Activated naive CD4-positive, alpha-beta T cell treated with anti-CD3 and anti-CD28 coated beads, Interleukin-2, amount 10 ng/mL, durations not matched to agents 5 hours and 36 hours (primary cell): Measurements from ENCODE around the gene PTPRCAP. TPM values are rescaled to one million over a fixed set of nuclear protein-coding genes. Genes with fewer than 3 reads are reported as not detected.

Experiments used
- total RNA-seq, 2 experiments: library from RNA; stranded (reverse); gene quantifications; one replicate each; pipeline ENCODE4 v1.2.3, GENCODE V29; 2021

The PTPRCAP gene
- 100 to 1,000 TPM; 404 to 425 TPM for total RNA-seq

GRCh38 chr11:67437082-67437808, at the start of gene PTPRCAP:
TSS of gene PTPRCAP (minus strand) at chr11:67437682. CDS start at chr11:67437619, 63 bp downstream.

GRCh38 chr11:67482827-67483798, 45.6 kb upstream of the PTPRCAP start, which contains the start of gene AIP:
TSS of gene AIP (plus strand) at chr11:67483026. CDS start at chr11:67483159, 133 bp downstream.

GRCh38 chr11:67468759-67469507, 31.5 kb upstream of the PTPRCAP start, which contains the start of gene TMEM134:
TSS of gene TMEM134 (minus strand) at chr11:67469251. CDS start at chr11:67469192, 59 bp downstream.

DNA sequence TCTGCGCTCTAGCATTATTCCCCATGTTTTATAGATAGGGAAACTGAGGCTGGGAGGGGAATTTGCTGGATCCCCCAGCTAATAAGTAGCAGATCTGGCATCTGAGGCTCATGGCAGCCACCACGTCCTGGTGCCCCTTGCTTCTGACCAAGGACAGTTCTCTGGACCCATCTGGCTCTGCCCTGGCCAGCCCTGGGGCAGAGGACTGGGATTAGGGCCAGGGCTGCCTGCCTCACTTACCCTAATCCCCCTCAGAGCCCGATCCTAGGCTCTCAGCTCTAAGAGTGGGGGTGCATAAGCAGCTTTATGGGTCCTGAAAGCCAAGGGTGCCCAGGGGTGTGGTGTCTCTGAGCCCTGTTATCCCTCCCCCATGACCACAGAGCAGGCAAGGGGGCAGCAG, 17.6 kb upstream of the PTPRCAP start, which contains the start of gene CABP4:
CABP4 (plus strand) TSS at position 301 of the 400 bp plus-strand sequence; CDS start at position 371, 70 bp downstream.

GRCh38 chr11:67452141-67452952, 14.9 kb upstream of the PTPRCAP start, which contains the start of gene GPR152:
TSS of gene GPR152 (minus strand) at chr11:67452729. CDS start at chr11:67452724, 5 bp downstream.

GRCh38 chr11:67428052-67429001, 9.2 kb downstream of the PTPRCAP start, which contains the start of gene RPS6KB2:
TSS of gene RPS6KB2 (plus strand) at chr11:67428494. CDS start at chr11:67428546, 52 bp downstream.

DNA sequence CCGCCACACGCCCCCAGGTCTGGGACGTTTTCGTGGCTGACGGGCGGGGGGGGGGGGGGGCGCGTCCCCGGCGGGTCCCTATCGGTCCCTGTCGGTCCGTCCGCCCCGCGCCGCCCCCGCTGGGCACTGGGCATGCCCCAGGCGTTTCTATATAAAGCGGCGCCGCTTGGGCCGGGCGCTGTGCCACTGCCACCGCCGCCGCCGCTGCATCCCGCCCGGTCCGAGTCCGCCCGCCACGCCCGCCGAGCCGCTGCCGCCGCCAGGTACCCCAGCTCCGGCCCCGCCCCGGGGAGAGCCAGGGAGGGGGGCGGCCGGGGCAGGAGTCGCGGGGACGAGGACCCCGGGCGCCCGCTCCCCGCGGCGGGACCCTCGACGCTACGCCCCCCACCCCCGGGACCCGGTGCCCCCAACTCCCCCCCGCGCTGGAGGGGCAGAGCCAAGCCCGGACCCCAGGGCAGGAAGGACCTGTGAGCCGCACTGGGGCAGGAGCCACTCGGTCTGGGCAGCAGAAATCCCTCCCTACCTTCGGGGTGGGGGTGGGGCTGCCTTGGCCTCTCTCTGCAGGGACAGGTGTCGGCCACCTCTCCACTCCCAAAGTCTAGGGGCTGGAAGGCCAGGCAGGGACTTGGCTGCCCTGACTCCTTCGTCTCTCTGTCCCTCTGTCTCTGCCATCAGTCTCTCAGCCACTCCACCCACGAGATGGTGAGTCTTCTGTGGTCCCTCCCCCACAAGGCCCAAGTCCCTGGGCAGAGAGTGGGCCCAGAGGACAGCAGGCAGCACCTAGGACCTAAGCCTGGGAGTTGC, 21.8 kb downstream of the PTPRCAP start, which contains the start of gene CARNS1:
CARNS1 (plus strand) TSS at position 178 of the 804 bp plus-strand sequence; CDS start at position 700, 522 bp downstream.

DNA sequence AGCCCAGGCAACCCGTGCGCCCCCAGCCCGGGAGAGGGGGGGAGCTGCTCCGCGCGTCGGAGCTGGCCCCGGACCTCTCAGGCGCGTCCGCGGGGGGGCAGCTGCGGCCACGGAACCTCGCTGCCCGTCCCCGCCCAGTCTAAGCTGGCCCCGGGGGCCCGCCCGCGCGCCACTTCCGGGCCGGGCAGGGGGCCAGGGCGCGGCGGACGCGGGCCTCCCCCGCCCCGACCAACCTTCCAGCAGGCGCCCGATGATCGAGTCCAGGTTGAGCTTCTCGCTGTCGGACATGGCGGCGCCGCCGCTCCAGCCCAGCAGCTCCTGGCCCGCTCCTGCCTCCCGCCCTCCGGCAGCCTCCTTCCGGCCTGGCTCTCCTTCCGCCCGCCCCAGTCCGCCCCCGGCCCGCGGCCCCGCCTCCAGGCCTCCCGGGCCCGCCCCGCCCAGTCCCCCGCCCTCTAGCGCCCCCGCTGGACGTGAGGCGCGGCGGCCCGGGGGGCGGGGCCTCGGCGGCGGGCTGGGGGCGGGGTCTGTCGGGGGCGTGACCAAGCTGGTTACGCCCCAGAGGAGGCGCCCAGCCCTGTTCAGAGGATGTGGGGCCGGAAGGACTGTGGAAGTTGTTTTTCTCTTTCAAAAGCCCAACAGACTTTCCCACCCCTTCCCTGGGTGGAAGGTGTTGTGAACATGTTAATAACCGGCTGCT, 35.8 kb downstream of the PTPRCAP start, which contains the start of gene PPP1CA:
PPP1CA (minus strand) TSS at position 364 of the 697 bp plus-strand sequence; CDS start at position 288, 76 bp downstream.

DNA sequence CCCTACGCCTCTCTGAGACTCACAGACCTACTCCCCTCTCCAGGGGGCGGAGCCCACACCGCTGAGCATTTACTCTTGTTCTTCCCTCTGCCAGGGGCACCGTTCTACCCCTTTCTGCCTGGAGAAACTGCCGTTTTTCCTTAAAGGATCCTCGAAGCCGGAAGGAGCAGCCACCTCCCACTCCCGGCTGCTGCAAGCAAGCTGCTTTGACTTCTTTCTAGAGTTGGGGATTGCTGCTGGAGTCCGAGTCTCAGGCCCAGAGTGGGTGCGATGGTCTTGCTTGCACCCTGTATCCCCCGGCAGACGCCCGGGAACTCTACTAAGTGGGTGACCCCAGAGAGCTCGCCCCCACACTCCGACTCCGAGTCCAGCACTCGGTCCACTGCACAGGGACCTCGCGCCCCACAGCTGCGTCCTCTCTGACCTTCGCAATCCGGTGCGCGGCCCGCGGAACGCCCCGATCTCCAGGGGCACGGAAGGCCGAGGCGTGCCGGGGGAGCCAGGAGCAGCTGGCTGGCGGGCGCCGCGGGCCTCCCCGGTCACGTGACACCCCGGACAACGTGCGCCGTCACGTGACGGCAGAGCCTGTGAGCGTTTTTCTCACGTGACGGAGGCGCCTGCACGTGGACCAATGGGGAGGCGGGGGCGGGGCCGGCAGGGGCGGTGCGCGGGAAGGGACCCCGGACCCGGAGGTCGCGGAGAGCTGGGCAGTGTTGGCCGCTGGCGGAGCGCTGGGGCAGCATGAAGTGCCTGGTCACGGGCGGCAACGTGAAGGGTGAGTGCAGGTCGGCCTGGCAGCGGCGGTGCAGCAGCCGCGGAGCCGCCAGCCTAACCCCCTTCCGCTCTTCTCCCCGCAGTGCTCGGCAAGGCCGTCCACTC, 45.9 kb downstream of the PTPRCAP start, which contains the start of gene RAD9A:
RAD9A (plus strand) TSS at position 683 of the 879 bp plus-strand sequence; CDS start at position 742, 59 bp downstream.

Other genes starting within 250 kb of the PTPRCAP start
- 100 to 1,000 TPM; 289 to 308 TPM for gene GRK2, start 171.2 kb downstream of the PTPRCAP start, total RNA-seq
- gene ANKRD13D, start 148.4 kb downstream of the PTPRCAP start, total RNA-seq = 100 to 1,000 TPM; 164 to 176 TPM
- gene SSH3, start 134.2 kb downstream of the PTPRCAP start, total RNA-seq = 10 to 100 TPM; 11.9 to 12.5 TPM
- gene POLD4, start 84.1 kb downstream of the PTPRCAP start, total RNA-seq = 10 to 100 TPM; 75.9 to 79.4 TPM
- under 1 TPM; 0.60 to 0.86 TPM for gene CLCF1, start 64.1 kb downstream of the PTPRCAP start, total RNA-seq
- gene RAD9A, start 45.7 kb downstream of the PTPRCAP start, total RNA-seq = 10 to 100 TPM; 44.5 to 48.5 TPM
- 100 to 1,000 TPM; 282 to 301 TPM for gene PPP1CA, start 35.8 kb downstream of the PTPRCAP start, total RNA-seq
- gene TBC1D10C, start 33.6 kb downstream of the PTPRCAP start, total RNA-seq = 100 to 1,000 TPM; 312 to 320 TPM
- gene CARNS1, start 22.0 kb downstream of the PTPRCAP start, total RNA-seq = 1 to 10 TPM; 1.1 TPM
- 10 to 100 TPM; 49.3 to 60.0 TPM for gene RPS6KB2, start 9.2 kb downstream of the PTPRCAP start, total RNA-seq
- 100 to 1,000 TPM; 375 to 382 TPM for gene CORO1B, start 5.8 kb upstream of the PTPRCAP start, total RNA-seq
- gene GPR152, start 15.0 kb upstream of the PTPRCAP start, total RNA-seq = not detected
- 1 to 10 TPM; 3.4 to 3.7 TPM for gene CABP4, start 17.7 kb upstream of the PTPRCAP start, total RNA-seq
- gene TMEM134, start 31.6 kb upstream of the PTPRCAP start, total RNA-seq = 10 to 100 TPM; 50.3 to 57.3 TPM
- gene AIP, start 45.3 kb upstream of the PTPRCAP start, total RNA-seq = 100 to 1,000 TPM; 142 to 145 TPM
- 100 to 1,000 TPM in 1 of 2 experiments, 10 to 100 TPM in 1; 97.2 to 101 TPM for gene PITPNM1, start 67.7 kb upstream of the PTPRCAP start, total RNA-seq
- gene CDK2AP2, start 70.5 kb upstream of the PTPRCAP start, total RNA-seq = 10 to 100 TPM; 93.6 to 95.8 TPM
- gene CABP2, start 85.8 kb upstream of the PTPRCAP start, total RNA-seq = not detected
- gene GSTP1, start 146.1 kb upstream of the PTPRCAP start, total RNA-seq = 100 to 1,000 TPM; 156 to 157 TPM
- gene NDUFV1, start 169.3 kb upstream of the PTPRCAP start, total RNA-seq = 100 to 1,000 TPM; 186 to 196 TPM
- 10 to 100 TPM; 11.3 to 12.0 TPM for gene NUDT8, start 192.3 kb upstream of the PTPRCAP start, total RNA-seq
- gene TBX10, start 202.1 kb upstream of the PTPRCAP start, total RNA-seq = not detected
- under 1 TPM in 1 of 2 experiments, not detected in 1; 0.38 TPM for gene ACY3, start 213.0 kb upstream of the PTPRCAP start, total RNA-seq
- not detected for gene ALDH3B2, start 236.9 kb upstream of the PTPRCAP start, total RNA-seq